Measurements from ENCODE around the gene UBA5.
A peak's percentile ranks its signal among the peaks of the same experiment; 100 is the strongest.
"Not testable (repeated sequence)": the region's sequence is repeated elsewhere in the genome, so short reads cannot be mapped to it uniquely, and the experiment has no call there.

Gene UBA5

GRCh38 chr3:132660052-132660810, at the start of gene UBA5:
Gene UBA5 (plus strand): TSS chr3:132660329. CDS start chr3:132660538, 209 bp downstream.
- peak within 1 kb of the TSS; percentile 93 for H3K9ac ChIP-seq (ENCODE audit: low read length)

GRCh38 chr3:132615301-132615700, 44.8 kb upstream of the UBA5 start:
- H3K9me3 ChIP-seq (ENCODE audit: control insufficient read depth, low read length); H3K4me3 ChIP-seq (ENCODE audit: low read length); H3K9ac ChIP-seq (ENCODE audit: low read length); H3K4me1 ChIP-seq (ENCODE audit: control insufficient read depth, insufficient read depth, low read length); H3K27me3 ChIP-seq (ENCODE audit: control insufficient read depth, insufficient read depth, low read length); H3K36me3 ChIP-seq (ENCODE audit: control insufficient read depth, insufficient read depth, low read length): not testable (repeated sequence)

More at GRCh38 chr3:132660052-132660810, at the start of gene UBA5:
- H3K9me3 ChIP-seq (ENCODE audit: control insufficient read depth, low read length) = no peaks in the 10 kb centered on the region
- H3K4me3 ChIP-seq (ENCODE audit: low read length) = peak within 1 kb of the TSS; percentile 84
- H3K27me3 ChIP-seq (ENCODE audit: control insufficient read depth, insufficient read depth, low read length) = no peaks in the 10 kb centered on the region
- peaks cover 4% of the 10 kb centered on the region for H3K4me1 ChIP-seq (ENCODE audit: control insufficient read depth, insufficient read depth, low read length)
- H3K36me3 ChIP-seq (ENCODE audit: control insufficient read depth, insufficient read depth, low read length) = no peaks in the 10 kb centered on the region

GRCh38 chr3:132615881-132616280, 44.2 kb upstream of the UBA5 start:
- H3K9ac ChIP-seq (ENCODE audit: low read length) = no peak overlapping the region
- no peak overlapping the region for H3K4me3 ChIP-seq (ENCODE audit: low read length)
- no peaks in the 10 kb centered on the region for H3K36me3 ChIP-seq (ENCODE audit: control insufficient read depth, insufficient read depth, low read length)
- no peaks in the 10 kb centered on the region for H3K4me1 ChIP-seq (ENCODE audit: control insufficient read depth, insufficient read depth, low read length)
- no peaks in the 10 kb centered on the region for H3K27me3 ChIP-seq (ENCODE audit: control insufficient read depth, insufficient read depth, low read length)
- no peaks in the 10 kb centered on the region for H3K9me3 ChIP-seq (ENCODE audit: control insufficient read depth, low read length)

- H3K27me3 ChIP-seq (ENCODE audit: control insufficient read depth, insufficient read depth, low read length) = no peaks in the 10 kb centered on the region
- no peaks in the 10 kb centered on the region for H3K9me3 ChIP-seq (ENCODE audit: control insufficient read depth, low read length)
- H3K4me3 ChIP-seq (ENCODE audit: low read length) = no peak overlapping the region
- H3K4me1 ChIP-seq (ENCODE audit: control insufficient read depth, insufficient read depth, low read length) = no peaks in the 10 kb centered on the region
- H3K36me3 ChIP-seq (ENCODE audit: control insufficient read depth, insufficient read depth, low read length) = no peaks in the 10 kb centered on the region
- H3K9ac ChIP-seq (ENCODE audit: low read length) = no peak overlapping the region
Measured at GRCh38 chr3:132616780-132617179, 43.3 kb upstream of the UBA5 start.

- Histone ChIP-seq H3K4me1 (ENCODE audit: control insufficient read depth, insufficient read depth, low read length) (no peaks in the 10 kb centered on the region), H3K27me3 (ENCODE audit: control insufficient read depth, insufficient read depth, low read length) (no peaks in the 10 kb centered on the region), H3K4me3 (ENCODE audit: low read length) (no peak overlapping the region), H3K9ac (ENCODE audit: low read length) (no peak overlapping the region), H3K9me3 (ENCODE audit: control insufficient read depth, low read length) (no peaks in the 10 kb centered on the region), H3K36me3 (ENCODE audit: control insufficient read depth, insufficient read depth, low read length) (no peaks in the 10 kb centered on the region)
Measured at GRCh38 chr3:132622148-132622547, 38.0 kb upstream of the UBA5 start.

GRCh38 chr3:132622761-132623160, 37.4 kb upstream of the UBA5 start:
- no peaks in the 10 kb centered on the region for H3K27me3 ChIP-seq (ENCODE audit: control insufficient read depth, insufficient read depth, low read length)
- H3K9me3 ChIP-seq (ENCODE audit: control insufficient read depth, low read length) = no peaks in the 10 kb centered on the region
- no peak overlapping the region for H3K4me3 ChIP-seq (ENCODE audit: low read length)
- no peaks in the 10 kb centered on the region for H3K4me1 ChIP-seq (ENCODE audit: control insufficient read depth, insufficient read depth, low read length)
- no peak overlapping the region for H3K9ac ChIP-seq (ENCODE audit: low read length)
- no peaks in the 10 kb centered on the region for H3K36me3 ChIP-seq (ENCODE audit: control insufficient read depth, insufficient read depth, low read length)

GRCh38 chr3:132623646-132624045, 36.5 kb upstream of the UBA5 start:
- Histone ChIP-seq H3K27me3 (ENCODE audit: control insufficient read depth, insufficient read depth, low read length) (no peaks in the 10 kb centered on the region), H3K36me3 (ENCODE audit: control insufficient read depth, insufficient read depth, low read length) (no peaks in the 10 kb centered on the region), H3K9ac (ENCODE audit: low read length) (no peak overlapping the region), H3K4me3 (ENCODE audit: low read length) (no peak overlapping the region), H3K4me1 (ENCODE audit: control insufficient read depth, insufficient read depth, low read length) (no peaks in the 10 kb centered on the region), H3K9me3 (ENCODE audit: control insufficient read depth, low read length) (no peaks in the 10 kb centered on the region)

GRCh38 chr3:132624790-132625189, 35.3 kb upstream of the UBA5 start:
- no peaks in the 10 kb centered on the region for H3K4me1 ChIP-seq (ENCODE audit: control insufficient read depth, insufficient read depth, low read length)
- H3K9me3 ChIP-seq (ENCODE audit: control insufficient read depth, low read length) = no peaks in the 10 kb centered on the region
- no peaks in the 10 kb centered on the region for H3K27me3 ChIP-seq (ENCODE audit: control insufficient read depth, insufficient read depth, low read length)
- no peak overlapping the region for H3K9ac ChIP-seq (ENCODE audit: low read length)
- no peak overlapping the region for H3K4me3 ChIP-seq (ENCODE audit: low read length)
- H3K36me3 ChIP-seq (ENCODE audit: control insufficient read depth, insufficient read depth, low read length) = no peaks in the 10 kb centered on the region

GRCh38 chr3:132625613-132626012, 34.5 kb upstream of the UBA5 start:
- Histone ChIP-seq H3K4me3 (ENCODE audit: low read length) (no peak overlapping the region), H3K9ac (ENCODE audit: low read length) (no peak overlapping the region), H3K36me3 (ENCODE audit: control insufficient read depth, insufficient read depth, low read length) (no peaks in the 10 kb centered on the region), H3K27me3 (ENCODE audit: control insufficient read depth, insufficient read depth, low read length) (no peaks in the 10 kb centered on the region), H3K4me1 (ENCODE audit: control insufficient read depth, insufficient read depth, low read length) (no peaks in the 10 kb centered on the region), H3K9me3 (ENCODE audit: control insufficient read depth, low read length) (no peaks in the 10 kb centered on the region)

GRCh38 chr3:132626955-132627354, 33.2 kb upstream of the UBA5 start:
- no peaks in the 10 kb centered on the region for H3K36me3 ChIP-seq (ENCODE audit: control insufficient read depth, insufficient read depth, low read length)
- no peaks in the 10 kb centered on the region for H3K9me3 ChIP-seq (ENCODE audit: control insufficient read depth, low read length)
- H3K4me3 ChIP-seq (ENCODE audit: low read length) = no peak overlapping the region
- H3K9ac ChIP-seq (ENCODE audit: low read length) = no peak overlapping the region
- H3K4me1 ChIP-seq (ENCODE audit: control insufficient read depth, insufficient read depth, low read length) = no peaks in the 10 kb centered on the region
- H3K27me3 ChIP-seq (ENCODE audit: control insufficient read depth, insufficient read depth, low read length) = no peaks in the 10 kb centered on the region

GRCh38 chr3:132628157-132628556, 32.0 kb upstream of the UBA5 start:
- H3K4me3 ChIP-seq (ENCODE audit: low read length) = no peak overlapping the region
- H3K36me3 ChIP-seq (ENCODE audit: control insufficient read depth, insufficient read depth, low read length) = no peaks in the 10 kb centered on the region
- no peaks in the 10 kb centered on the region for H3K4me1 ChIP-seq (ENCODE audit: control insufficient read depth, insufficient read depth, low read length)
- H3K27me3 ChIP-seq (ENCODE audit: control insufficient read depth, insufficient read depth, low read length) = no peaks in the 10 kb centered on the region
- no peak overlapping the region for H3K9ac ChIP-seq (ENCODE audit: low read length)
- H3K9me3 ChIP-seq (ENCODE audit: control insufficient read depth, low read length) = no peaks in the 10 kb centered on the region

- Histone ChIP-seq H3K27me3 (ENCODE audit: control insufficient read depth, insufficient read depth, low read length) (no peaks in the 10 kb centered on the region), H3K9ac (ENCODE audit: low read length) (no peak overlapping the region), H3K4me1 (ENCODE audit: control insufficient read depth, insufficient read depth, low read length) (no peaks in the 10 kb centered on the region), H3K36me3 (ENCODE audit: control insufficient read depth, insufficient read depth, low read length) (no peaks in the 10 kb centered on the region), H3K4me3 (ENCODE audit: low read length) (no peak overlapping the region), H3K9me3 (ENCODE audit: control insufficient read depth, low read length) (no peaks in the 10 kb centered on the region)
Measured at GRCh38 chr3:132629928-132630327, 30.2 kb upstream of the UBA5 start.

GRCh38 chr3:132630612-132631011, 29.5 kb upstream of the UBA5 start:
- no peaks in the 10 kb centered on the region for H3K4me1 ChIP-seq (ENCODE audit: control insufficient read depth, insufficient read depth, low read length)
- H3K27me3 ChIP-seq (ENCODE audit: control insufficient read depth, insufficient read depth, low read length) = no peaks in the 10 kb centered on the region
- no peaks in the 10 kb centered on the region for H3K36me3 ChIP-seq (ENCODE audit: control insufficient read depth, insufficient read depth, low read length)
- H3K4me3 ChIP-seq (ENCODE audit: low read length) = no peak overlapping the region
- no peaks in the 10 kb centered on the region for H3K9me3 ChIP-seq (ENCODE audit: control insufficient read depth, low read length)
- no peak overlapping the region for H3K9ac ChIP-seq (ENCODE audit: low read length)
